ENCODE measurements around the gene USP6NL.

DNA sequence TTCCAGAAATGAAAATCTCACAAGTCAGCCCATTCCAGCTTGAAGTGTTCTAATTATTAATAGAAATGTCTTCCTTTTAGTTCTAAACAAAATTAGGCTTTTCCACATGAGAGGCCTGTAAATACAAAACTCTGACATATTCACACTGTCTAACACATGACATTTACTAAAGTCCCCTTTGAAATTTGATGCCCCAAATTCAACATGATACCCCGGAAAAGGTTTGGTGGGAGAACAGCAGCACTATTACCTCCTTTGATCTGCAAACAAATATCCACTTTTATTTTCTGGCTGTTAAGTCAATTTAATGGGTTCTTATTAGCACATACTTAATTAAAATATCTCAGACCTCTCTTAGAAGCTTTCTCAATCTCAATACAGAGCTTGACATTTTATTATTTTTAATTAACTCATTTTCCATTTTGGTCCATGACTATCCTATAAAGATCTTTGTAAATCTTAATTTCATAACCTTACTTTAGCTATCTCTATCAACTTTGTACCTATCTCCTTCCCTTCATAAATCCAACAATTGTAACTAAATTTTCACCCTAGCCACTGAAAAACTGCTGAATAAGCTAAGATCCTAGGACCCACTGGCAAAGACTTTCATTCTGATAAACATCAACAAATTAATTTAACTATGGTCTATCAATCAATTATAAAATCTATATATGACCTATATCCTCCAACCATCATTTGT lies 63.2 kb downstream of the USP6NL start:
- TF ChIP-seq POLR2AphosphoS5 (IDR thresholded peaks at IDR 0.05; ENCODE audit: low read depth, low read length): no peak
- no peak for TF ChIP-seq TAF1 (IDR thresholded peaks at IDR 0.05; ENCODE audit: borderline replicate concordance, insufficient read depth, low read length)
- TF ChIP-seq, protein P1, sequence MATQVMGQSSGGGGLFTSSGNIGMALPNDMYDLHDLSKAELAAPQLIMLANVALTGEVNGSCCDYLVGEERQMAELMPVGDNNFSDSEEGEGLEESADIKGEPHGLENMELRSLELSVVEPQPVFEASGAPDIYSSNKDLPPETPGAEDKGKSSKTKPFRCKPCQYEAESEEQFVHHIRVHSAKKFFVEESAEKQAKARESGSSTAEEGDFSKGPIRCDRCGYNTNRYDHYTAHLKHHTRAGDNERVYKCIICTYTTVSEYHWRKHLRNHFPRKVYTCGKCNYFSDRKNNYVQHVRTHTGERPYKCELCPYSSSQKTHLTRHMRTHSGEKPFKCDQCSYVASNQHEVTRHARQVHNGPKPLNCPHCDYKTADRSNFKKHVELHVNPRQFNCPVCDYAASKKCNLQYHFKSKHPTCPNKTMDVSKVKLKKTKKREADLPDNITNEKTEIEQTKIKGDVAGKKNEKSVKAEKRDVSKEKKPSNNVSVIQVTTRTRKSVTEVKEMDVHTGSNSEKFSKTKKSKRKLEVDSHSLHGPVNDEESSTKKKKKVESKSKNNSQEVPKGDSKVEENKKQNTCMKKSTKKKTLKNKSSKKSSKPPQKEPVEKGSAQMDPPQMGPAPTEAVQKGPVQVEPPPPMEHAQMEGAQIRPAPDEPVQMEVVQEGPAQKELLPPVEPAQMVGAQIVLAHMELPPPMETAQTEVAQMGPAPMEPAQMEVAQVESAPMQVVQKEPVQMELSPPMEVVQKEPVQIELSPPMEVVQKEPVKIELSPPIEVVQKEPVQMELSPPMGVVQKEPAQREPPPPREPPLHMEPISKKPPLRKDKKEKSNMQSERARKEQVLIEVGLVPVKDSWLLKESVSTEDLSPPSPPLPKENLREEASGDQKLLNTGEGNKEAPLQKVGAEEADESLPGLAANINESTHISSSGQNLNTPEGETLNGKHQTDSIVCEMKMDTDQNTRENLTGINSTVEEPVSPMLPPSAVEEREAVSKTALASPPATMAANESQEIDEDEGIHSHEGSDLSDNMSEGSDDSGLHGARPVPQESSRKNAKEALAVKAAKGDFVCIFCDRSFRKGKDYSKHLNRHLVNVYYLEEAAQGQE (IDR thresholded peaks at IDR 0.05; ENCODE audit: insufficient read depth in 1 of 2, low read depth in 2 of 2, low read length in 2 of 2): no peak
- no peak for TF ChIP-seq SIN3A (IDR thresholded peaks at IDR 0.05; ENCODE audit: borderline replicate concordance, insufficient read depth, low read length)

Data from PFSK-1 (cell line).